Liver (tissue), 3 donors: ENCODE results near the gene MYO18A.
"Not testable (repeated sequence)": the region's sequence is repeated elsewhere in the genome, so short reads cannot be mapped to it uniquely, and the experiment has no call there.

Experiments used
- CTCF ChIP-seq: fragments of 150-350 bp; IDR thresholded peaks from 2 replicates; pipeline ENCODE4 v1.5.1; 2017; ENCODE audit warnings: improper control_type of control experiment, low read depth, low read length; ENCODE audit not compliant: missing input control
- JUND ChIP-seq, 2 donors: IDR thresholded peaks; 2 replicates each; pipeline ENCODE4 v1.6.1; 2016; ENCODE audit warnings: antibody characterized with exemption in 2 of 2
- REST ChIP-seq: IDR thresholded peaks from 2 replicates; pipeline ENCODE4 v1.6.1; 2016; ENCODE audit warnings: antibody characterized with exemption, mild to moderate bottlenecking
- donor health status: healthy.
- donor health status: healthy.

- not testable (repeated sequence) for TF ChIP-seq REST; JUND (IDR thresholded peaks at IDR 0.05); CTCF
These were observed 41.1 kb upstream of the MYO18A start for GRCh38 chr17:29221338-29221737.
